ENCODE results near the gene ORM2. TPM values are rescaled to one million over a fixed set of nuclear protein-coding genes. Genes with fewer than 3 reads are reported as not detected.
"Not testable (repeated sequence)": the region's sequence is repeated elsewhere in the genome, so short reads cannot be mapped to it uniquely, and the experiment has no call there.

ORM2 gene
- polyA plus RNA-seq, 4 donors, result 0.17 TPM; not detected in 3

GRCh38 chr9:114312513-114312875 lies 17.2 kb upstream of the ORM2 start:
- DNase-seq (ENCODE audit: low read depth in 4 of 4, low spot score in 3 of 4), result no peak

GRCh38 chr9:114313186-114313585 lies 16.5 kb upstream of the ORM2 start:
- DNase-seq (ENCODE audit: low read depth in 4 of 4, low spot score in 3 of 4), result no peak

- DNase-seq (ENCODE audit: low read depth in 4 of 4, low spot score in 3 of 4), result no peak
These were observed 15.3 kb upstream of the ORM2 start for GRCh38 chr9:114314256-114314867.

- no peak for DNase-seq (ENCODE audit: low read depth in 4 of 4, low spot score in 3 of 4)
These were observed 14.6 kb upstream of the ORM2 start for GRCh38 chr9:114314881-114315722.

GRCh38 chr9:114315723-114316363 lies 13.8 kb upstream of the ORM2 start:
- no peak for DNase-seq (ENCODE audit: low read depth in 4 of 4, low spot score in 3 of 4)

- DNase-seq (ENCODE audit: low read depth in 4 of 4, low spot score in 3 of 4), result no peak
These were observed 13.0 kb upstream of the ORM2 start for GRCh38 chr9:114316605-114317230.

- DNase-seq (ENCODE audit: low read depth in 4 of 4, low spot score in 3 of 4), result no peak
These were observed 11.9 kb upstream of the ORM2 start for GRCh38 chr9:114317665-114318357.

- no peak for DNase-seq (ENCODE audit: low read depth in 4 of 4, low spot score in 3 of 4)
These were observed 11.3 kb upstream of the ORM2 start for GRCh38 chr9:114318416-114318815.

- no peak for DNase-seq (ENCODE audit: low read depth in 4 of 4, low spot score in 3 of 4)
These were observed 10.5 kb upstream of the ORM2 start for GRCh38 chr9:114319147-114319546.

GRCh38 chr9:114320710-114321109 lies 9.0 kb upstream of the ORM2 start:
- not testable (repeated sequence) for DNase-seq (ENCODE audit: low read depth in 4 of 4, low spot score in 3 of 4)

GRCh38 chr9:114321759-114322158 lies 7.9 kb upstream of the ORM2 start:
- DNase-seq (ENCODE audit: low read depth in 4 of 4, low spot score in 3 of 4), result no peak

- not testable (repeated sequence) for DNase-seq (ENCODE audit: low read depth in 4 of 4, low spot score in 3 of 4)
These were observed 7.4 kb upstream of the ORM2 start for GRCh38 chr9:114322160-114322818.

- not testable (repeated sequence) for DNase-seq (ENCODE audit: low read depth in 4 of 4, low spot score in 3 of 4)
These were observed 6.7 kb upstream of the ORM2 start, which contains the start of gene ORM1 for GRCh38 chr9:114322831-114323531. ORM1 (plus strand) TSS chr9:114323098; CDS start chr9:114323134, 36 bp downstream.

- DNase-seq (ENCODE audit: low read depth in 4 of 4, low spot score in 3 of 4), result not testable (repeated sequence)
These were observed 5.8 kb upstream of the ORM2 start for GRCh38 chr9:114323849-114324248.

GRCh38 chr9:114324492-114324891 lies 5.2 kb upstream of the ORM2 start:
- DNase-seq (ENCODE audit: low read depth in 4 of 4, low spot score in 3 of 4), result no peak

- DNase-seq (ENCODE audit: low read depth in 4 of 4, low spot score in 3 of 4), result not testable (repeated sequence)
These were observed 4.7 kb upstream of the ORM2 start for GRCh38 chr9:114324965-114325364.

GRCh38 chr9:114325684-114326254 lies 3.9 kb upstream of the ORM2 start:
- not testable (repeated sequence) for DNase-seq (ENCODE audit: low read depth in 4 of 4, low spot score in 3 of 4)

GRCh38 chr9:114327749-114328148 lies 1.9 kb upstream of the ORM2 start:
- no peak for DNase-seq (ENCODE audit: low read depth in 4 of 4, low spot score in 3 of 4)

GRCh38 chr9:114328357-114328820 lies 1.3 kb upstream of the ORM2 start:
- not testable (repeated sequence) for DNase-seq (ENCODE audit: low read depth in 4 of 4, low spot score in 3 of 4)
